ENCODE measurements around the gene RNF130. TPM values are rescaled to one million over a fixed set of nuclear protein-coding genes. Genes with fewer than 3 reads are reported as not detected.
"Not testable (repeated sequence)": the region's sequence is repeated elsewhere in the genome, so short reads cannot be mapped to it uniquely, and the experiment has no call there.

RNF130 gene
- total RNA-seq, 3 donors from 2014 or later, result 36.1 to 75.7 (median 56.1) TPM

DNA sequence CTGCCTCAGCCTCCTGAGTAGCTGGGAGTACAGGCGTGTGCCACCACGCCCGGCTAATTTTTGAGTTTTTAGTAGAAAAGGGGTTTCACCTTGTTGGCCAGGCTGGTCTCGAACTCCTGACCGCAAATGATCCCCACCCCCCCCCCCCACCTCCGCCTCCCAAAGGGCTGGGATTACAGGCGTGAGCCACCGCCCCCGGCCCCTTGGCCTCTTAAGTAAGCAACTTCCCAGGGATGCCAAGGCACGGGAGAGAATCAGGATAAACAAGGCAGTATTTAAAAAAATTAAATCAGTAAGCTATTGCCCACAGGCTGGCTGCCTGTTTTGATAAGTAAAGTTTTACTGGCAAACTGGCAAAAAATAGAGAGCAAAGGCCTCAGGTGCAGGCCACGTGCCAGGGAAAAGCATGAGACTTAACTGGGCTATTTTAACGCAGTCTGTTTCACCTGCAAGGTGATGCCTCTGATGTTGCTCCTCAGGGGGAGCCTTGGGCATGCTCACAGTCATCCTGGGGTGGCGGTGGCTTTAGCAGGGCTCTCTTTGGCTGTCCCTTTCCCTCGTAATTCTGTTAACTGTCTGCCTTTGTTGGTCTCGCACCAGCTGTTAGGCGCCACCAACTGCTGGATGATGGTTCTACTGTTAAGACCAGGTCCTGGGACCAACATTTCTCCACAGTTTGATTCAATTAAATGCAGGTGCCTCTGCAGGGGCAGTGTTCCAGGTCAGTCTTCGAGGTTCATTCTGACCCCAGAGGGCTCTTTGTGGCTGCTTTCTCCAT is 19.4 kb upstream of the RNF130 start:
- peak; percentile 78 for ATAC-seq
- intact Hi-C loops (cut with DNase I, micrococcal nuclease), result no loop called here
- peaks cover 4% of the 10 kb centered on the region for H3K4me1 ChIP-seq (ENCODE audit: low read depth)
- H3K36me3 ChIP-seq (ENCODE audit: low read depth), result no peaks in the 10 kb centered on the region
- TF ChIP-seq, protein P1, sequence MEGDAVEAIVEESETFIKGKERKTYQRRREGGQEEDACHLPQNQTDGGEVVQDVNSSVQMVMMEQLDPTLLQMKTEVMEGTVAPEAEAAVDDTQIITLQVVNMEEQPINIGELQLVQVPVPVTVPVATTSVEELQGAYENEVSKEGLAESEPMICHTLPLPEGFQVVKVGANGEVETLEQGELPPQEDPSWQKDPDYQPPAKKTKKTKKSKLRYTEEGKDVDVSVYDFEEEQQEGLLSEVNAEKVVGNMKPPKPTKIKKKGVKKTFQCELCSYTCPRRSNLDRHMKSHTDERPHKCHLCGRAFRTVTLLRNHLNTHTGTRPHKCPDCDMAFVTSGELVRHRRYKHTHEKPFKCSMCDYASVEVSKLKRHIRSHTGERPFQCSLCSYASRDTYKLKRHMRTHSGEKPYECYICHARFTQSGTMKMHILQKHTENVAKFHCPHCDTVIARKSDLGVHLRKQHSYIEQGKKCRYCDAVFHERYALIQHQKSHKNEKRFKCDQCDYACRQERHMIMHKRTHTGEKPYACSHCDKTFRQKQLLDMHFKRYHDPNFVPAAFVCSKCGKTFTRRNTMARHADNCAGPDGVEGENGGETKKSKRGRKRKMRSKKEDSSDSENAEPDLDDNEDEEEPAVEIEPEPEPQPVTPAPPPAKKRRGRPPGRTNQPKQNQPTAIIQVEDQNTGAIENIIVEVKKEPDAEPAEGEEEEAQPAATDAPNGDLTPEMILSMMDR (IDR thresholded peaks at IDR 0.05), result no peak
- no peaks in the 10 kb centered on the region for H3K9me3 ChIP-seq
- peak; percentile 50 to 63 (median 54) for DNase-seq
- H3K4me3 ChIP-seq, result no peak overlapping the region

DNA sequence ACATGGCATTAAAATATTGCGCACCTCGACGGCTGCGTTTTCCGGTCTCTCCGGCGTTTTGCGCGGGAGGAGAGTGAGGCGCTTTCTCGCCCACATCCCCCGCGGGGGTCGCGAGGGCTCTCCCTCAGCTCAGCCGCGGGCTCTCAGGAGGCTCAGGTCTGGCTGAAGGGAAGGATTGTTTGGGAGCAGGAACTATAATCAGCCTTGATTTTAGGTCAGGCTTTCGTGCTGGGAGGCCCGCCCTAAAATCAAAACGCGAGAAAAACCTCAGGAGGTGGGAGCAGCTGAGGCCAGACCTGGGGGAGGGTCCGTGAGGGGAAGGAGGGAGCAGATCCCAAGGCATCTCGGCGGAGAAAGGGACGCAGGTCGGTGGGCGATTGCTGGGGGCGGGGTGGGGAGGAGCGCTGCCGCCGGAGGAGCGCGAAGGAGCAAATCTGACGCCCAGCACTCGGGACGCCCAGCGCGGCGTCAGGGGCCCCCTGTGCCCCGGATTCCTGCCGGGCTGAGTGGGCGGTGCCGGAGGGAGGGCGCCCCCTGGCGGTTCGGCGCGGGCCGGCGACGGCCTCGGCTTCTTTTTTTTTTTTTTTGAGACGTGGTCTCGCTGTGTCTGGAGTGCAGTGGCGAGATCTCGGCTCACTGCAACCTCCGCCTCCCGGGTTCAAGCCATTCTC is 18.7 kb upstream of the RNF130 start:
- H3K9me3 ChIP-seq, result no peaks in the 10 kb centered on the region

DNA sequence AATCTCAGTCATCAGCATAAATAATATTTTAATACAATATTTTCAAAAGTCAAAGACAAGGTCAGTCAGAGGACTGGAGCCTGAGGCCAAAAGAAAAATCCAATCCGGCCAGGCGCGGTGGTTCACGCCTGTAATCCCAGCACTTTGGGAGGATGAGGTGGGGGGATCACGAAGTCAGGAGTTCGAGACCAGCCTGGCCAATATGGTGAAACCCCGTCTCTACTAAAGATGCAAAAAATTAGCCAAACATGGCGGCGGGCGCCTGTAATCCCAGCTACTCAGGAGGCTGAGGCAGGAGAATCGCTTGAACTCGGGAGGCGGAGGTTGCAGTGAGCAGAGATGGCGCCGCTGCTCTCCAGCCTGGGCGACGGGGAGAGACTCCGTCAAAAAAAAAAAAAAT is 18.1 kb upstream of the RNF130 start:
- ATAC-seq; H3K9me3 ChIP-seq; H3K4me1 ChIP-seq (ENCODE audit: low read depth); H3K36me3 ChIP-seq (ENCODE audit: low read depth); intact Hi-C loops (cut with DNase I, micrococcal nuclease); DNase-seq; H3K4me3 ChIP-seq: not testable (repeated sequence)

More for the DNA sequence above, 18.7 kb upstream of the RNF130 start:
- peak; percentile 91 for ATAC-seq
- DNase-seq, result peak; percentile 73 to 83 (median 74)
- H3K36me3 ChIP-seq (ENCODE audit: low read depth), result no peaks in the 10 kb centered on the region
- peaks cover 4% of the 10 kb centered on the region for H3K4me1 ChIP-seq (ENCODE audit: low read depth)
- TF ChIP-seq, protein P1 (IDR thresholded peaks at IDR 0.05), result peak; percentile 90
- H3K4me3 ChIP-seq, result no peak overlapping the region
- intact Hi-C loops (cut with DNase I, micrococcal nuclease), result no loop called here

GRCh38 chr5:180088561-180088960 is 17.0 kb upstream of the RNF130 start:
- H3K4me3 ChIP-seq, result no peak overlapping the region
- DNase-seq (no peak), ATAC-seq (no peak)
- intact Hi-C loops (cut with DNase I, micrococcal nuclease), result no loop called here
- TF ChIP-seq, protein P1 (IDR thresholded peaks at IDR 0.05), result no peak
- no peaks in the 10 kb centered on the region for H3K9me3 ChIP-seq
- H3K36me3 ChIP-seq (ENCODE audit: low read depth), result no peaks in the 10 kb centered on the region
- H3K4me1 ChIP-seq (ENCODE audit: low read depth), result peaks cover 4% of the 10 kb centered on the region

DNA sequence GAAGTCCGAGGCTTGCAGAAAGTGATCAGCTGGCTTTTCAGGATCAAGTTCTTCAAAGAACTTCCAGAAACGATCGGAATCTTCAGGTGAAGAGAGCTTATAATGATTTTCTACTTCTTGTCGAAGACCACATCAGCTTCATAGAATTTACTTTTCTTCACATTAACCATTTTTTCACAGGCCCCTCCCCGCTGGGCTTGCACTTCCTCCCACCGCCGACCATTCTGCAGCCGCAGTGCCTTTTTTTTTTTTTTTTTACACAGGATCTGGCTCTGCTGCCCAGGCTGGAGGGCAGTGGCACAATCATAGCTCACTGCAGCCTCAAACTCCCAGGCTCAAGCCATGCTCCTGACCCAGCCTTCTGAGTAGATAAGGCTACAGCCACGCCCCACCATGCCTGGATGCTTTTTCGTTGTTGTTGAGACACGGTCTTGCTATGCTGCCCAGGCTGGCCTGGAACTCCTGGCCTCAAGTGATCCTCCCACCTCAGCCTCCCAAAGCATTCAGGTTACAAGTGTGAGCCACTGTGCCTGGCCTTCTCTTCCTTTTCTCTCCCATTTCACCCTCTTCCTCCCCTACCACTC is 15.3 kb upstream of the RNF130 start:
- intact Hi-C loops (cut with DNase I, micrococcal nuclease), result no loop called here
- ATAC-seq (no peak), DNase-seq (no peak)

More for the DNA sequence above, 15.3 kb upstream of the RNF130 start:
- H3K9me3 ChIP-seq, result no peaks in the 10 kb centered on the region
- TF ChIP-seq, protein P1 (IDR thresholded peaks at IDR 0.05), result no peak
- H3K4me3 ChIP-seq, result no peak overlapping the region
- no peaks in the 10 kb centered on the region for H3K36me3 ChIP-seq (ENCODE audit: low read depth)
- H3K4me1 ChIP-seq (ENCODE audit: low read depth), result peaks cover 4% of the 10 kb centered on the region
